GM12801 (cell line): ENCODE results near the gene TRIM32.

Source experiments
- TF ChIP-seq, protein P1 (sequence below): IDR thresholded peaks from one replicate; pipeline ENCODE4 v1.5.1; 2011; ENCODE audit warnings: control low read depth; ENCODE audit not compliant: insufficient read length; ENCODE audit errors: extremely low read depth

The TRIM32 gene

DNA sequence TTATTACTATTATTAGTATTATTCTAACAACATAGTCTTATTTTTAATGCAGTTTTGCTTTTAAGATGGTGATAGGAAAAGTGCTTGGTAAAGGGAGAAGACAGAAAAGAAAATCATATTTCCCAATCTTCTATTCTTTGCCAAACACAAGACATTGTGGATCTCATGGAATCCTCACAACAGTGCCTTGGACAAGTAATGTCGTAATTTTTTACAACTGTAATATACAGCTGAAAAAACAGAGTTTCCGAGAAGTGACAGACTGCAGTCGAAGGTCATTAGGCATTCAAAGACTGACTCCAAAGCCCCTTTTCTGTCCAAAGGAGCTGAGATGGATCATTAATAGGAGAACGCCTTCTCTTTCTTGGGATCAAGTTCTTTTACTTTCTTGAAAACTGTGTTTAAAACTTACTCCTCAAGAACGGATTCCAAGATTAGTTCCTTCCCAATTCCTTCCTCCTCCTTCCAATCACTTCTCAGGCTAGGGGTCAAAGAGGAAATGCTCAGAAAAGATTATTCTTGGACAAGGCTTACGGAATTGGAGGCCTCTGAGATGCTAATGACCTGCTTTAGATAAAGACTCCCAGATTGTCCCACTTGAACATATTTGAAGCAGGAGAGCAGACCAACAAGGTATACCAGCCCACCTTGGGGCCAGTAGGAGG is 24.3 kb upstream of the TRIM32 start:
- TF ChIP-seq, protein P1, sequence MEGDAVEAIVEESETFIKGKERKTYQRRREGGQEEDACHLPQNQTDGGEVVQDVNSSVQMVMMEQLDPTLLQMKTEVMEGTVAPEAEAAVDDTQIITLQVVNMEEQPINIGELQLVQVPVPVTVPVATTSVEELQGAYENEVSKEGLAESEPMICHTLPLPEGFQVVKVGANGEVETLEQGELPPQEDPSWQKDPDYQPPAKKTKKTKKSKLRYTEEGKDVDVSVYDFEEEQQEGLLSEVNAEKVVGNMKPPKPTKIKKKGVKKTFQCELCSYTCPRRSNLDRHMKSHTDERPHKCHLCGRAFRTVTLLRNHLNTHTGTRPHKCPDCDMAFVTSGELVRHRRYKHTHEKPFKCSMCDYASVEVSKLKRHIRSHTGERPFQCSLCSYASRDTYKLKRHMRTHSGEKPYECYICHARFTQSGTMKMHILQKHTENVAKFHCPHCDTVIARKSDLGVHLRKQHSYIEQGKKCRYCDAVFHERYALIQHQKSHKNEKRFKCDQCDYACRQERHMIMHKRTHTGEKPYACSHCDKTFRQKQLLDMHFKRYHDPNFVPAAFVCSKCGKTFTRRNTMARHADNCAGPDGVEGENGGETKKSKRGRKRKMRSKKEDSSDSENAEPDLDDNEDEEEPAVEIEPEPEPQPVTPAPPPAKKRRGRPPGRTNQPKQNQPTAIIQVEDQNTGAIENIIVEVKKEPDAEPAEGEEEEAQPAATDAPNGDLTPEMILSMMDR: no peak

DNA sequence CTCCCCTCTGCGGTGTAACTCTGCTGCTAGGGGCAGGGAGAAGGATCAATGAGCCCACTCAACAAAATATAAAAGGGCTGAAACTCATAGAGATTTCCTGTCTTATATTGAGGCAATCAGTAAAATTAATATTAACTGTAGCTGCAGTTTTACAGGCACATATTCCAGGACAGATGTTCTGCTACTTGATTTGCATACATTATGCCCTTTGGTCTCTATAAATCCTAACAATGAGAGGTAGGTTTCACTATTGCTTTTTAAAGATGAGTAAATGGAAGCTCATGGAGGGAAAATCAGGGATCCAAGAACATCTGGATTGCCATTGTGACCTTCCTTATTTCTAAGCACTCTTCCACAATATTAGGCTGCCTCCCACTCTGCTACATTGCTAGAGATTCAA is 23.5 kb upstream of the TRIM32 start:
- TF ChIP-seq, protein P1: no peak

DNA sequence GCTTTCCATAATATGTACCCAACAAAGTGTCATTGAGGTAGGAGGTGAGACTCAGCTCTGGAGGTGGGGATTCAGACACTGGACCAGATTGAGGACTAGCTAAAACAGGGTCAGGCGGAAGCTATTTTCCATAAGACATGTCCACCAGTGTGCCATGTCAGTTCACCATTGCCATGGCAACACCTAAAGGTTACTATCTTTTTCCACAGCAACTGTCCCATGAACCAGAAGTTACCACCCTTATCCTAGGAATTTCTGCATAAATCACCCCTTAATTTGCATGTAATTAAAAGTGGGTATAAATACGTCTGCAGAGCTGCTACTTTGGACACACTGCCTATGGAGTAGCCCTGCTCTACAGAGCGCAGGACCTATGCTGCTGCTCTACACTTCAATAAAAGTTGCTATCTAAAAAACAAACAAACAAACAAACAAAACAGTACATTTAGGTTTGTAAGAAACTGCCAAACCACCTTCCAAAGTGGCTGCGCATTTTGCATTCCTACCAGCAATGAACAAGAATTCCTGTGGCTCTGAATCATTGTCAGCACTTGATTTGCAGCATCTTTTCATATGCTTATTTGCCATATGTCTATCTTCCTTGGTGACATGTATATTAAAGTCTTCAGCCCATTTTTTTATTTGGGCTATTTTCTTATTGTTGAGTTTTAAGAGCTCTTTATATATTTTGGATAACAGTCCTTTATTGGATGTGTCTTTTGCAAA is 18.0 kb upstream of the TRIM32 start:
- TF ChIP-seq, protein P1: no peak

DNA sequence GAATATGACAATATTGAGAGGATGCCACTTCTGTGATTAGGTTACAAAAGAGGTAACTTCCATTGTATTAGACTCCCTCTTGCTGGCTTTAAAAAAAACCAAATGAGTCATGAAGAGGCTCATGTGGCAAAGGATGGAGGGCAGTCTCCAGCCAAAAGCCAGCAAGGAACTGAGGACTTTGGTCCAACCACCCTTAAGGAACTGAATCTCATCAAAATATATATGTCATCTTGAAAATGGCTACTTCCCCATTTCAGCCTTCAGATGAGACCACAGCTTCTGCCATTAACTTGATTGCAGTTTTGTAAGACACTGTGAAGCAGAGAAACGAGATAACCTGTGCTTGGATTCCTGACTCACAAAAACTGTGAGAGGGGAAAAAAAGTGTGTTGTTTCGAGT is 15.5 kb upstream of the TRIM32 start:
- TF ChIP-seq, protein P1: no peak

DNA sequence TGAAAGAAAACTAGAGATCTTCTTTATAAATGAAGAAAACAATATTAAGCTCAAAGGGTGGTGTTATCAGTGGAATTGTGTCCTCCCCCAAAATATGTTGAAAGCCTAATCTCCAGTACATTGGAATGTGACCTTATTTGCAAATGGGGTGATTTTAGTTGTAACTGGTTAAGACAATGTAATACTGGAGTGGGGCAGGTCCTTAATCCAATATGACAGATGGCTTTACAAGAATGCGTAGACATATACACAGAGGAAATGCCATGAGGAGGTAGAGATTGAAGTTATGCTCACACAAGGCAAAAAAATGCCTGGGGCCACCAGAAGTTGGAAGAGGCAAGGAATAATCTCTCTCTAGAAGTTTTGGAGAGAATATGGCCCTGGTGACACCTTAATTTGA is 13.7 kb upstream of the TRIM32 start:
- TF ChIP-seq, protein P1: no peak

DNA sequence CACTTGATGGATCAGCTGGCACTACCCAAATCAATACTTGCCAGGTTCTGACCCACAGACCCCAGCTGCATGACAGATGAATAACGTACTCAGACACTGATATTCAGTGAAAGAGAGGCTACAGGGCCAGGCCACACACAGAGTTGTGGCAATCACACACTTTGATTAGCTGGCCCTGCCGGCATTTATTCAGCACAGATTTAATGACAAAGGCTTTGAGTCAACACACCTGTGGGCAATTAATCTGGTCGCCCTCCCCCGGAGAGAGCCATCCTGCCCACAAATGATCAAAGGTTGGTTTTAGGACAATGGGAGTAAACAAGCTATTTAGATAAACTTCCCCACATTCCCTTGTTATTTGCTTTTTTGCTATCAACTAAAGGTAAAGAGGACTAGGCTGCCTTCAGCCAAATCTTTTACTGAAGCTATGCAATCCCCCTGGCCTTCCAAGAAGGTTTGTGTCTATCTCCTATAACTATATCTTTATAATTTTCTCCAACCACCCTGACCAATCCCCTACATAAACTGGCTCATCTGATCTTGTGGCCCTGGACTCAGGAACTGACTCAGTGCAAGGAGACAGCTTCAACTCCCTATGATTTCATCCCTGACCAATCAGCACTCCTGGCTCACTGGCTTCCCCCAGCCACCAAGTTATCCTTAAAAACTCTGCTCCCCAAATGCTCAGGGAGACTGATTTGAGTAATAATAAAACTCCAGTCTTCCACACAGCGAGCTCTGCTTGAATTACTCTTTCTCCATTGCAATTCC is 12.7 kb upstream of the TRIM32 start:
- TF ChIP-seq, protein P1: no peak

DNA sequence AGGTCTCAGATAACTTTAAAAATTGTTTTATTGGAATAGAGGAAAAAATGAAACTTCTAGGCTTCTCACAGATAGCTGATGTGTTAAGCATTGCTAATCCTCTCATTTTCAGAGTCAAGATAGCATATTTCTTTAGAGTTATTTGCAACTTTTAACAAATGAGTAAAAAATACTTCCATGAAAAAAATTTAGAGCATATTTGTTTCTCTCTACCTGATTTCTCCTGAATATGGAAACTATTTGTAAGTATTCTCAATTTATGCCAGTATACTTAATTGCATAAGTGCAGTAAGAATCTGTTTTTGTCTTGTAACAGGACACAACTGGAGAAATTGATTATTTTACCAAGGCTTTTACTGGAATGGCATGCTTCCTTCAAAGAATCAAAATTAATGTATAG is 3.6 kb upstream of the TRIM32 start:
- TF ChIP-seq, protein P1: no peak
